Measurements from ENCODE around the gene THPO. TPM values are rescaled to one million over a fixed set of nuclear protein-coding genes. Genes with fewer than 3 reads are reported as not detected.

The THPO gene
- total and polyA plus RNA-seq, 9 of the 15 experiments (the other 6 are each of a cell fraction or from before 2014, with no cell fraction given) = 0.11 to 1.1 (median 0.35) TPM; not detected in 1

- H2AFZ ChIP-seq (ENCODE audit: low read depth, low read length) = no peak overlapping the region
- H3K4me3 ChIP-seq = no peak overlapping the region
- in situ Hi-C loops (cut with MboI) = loop anchor here (5.0 kb wide), 2 partner anchors 46 to 96 kb away; no protein-coding TSS in a partner anchor
- ATAC-seq (peak; percentile 96), FAIRE-seq (peak; percentile 98), DNase-seq (ENCODE audit: extremely low read depth in 1 of 4, low spot score in 3 of 4) (peak; percentile 73 to 89 (median 78))
- intact Hi-C loops (cut with micrococcal nuclease) = loop anchor here (1.0 to 10.0 kb wide), 5 partner anchors 45 to 403 kb away; no protein-coding TSS in a partner anchor
- no peak overlapping the region for H3K9ac ChIP-seq (ENCODE audit: insufficient read depth in 1 of 2, low read depth in 2 of 2, low read length in 2 of 2)
- POLR2A ChIA-PET = interaction anchor here (0.6 to 4.1 kb wide), 19 partner anchors 9 to 532 kb away, joined by 3 to 35 read pairs (median 3); no protein-coding TSS in a partner anchor
- no peaks in the 10 kb centered on the region for H3K4me1 ChIP-seq (replicated peaks in 1 of 2; ENCODE audit: control insufficient read depth in 2 of 2, insufficient read depth in 2 of 2, low read length in 2 of 2)
- no peaks in the 10 kb centered on the region for H3K9me1 ChIP-seq (ENCODE audit: control insufficient read depth, insufficient read depth, low read length)
- WGBS (ENCODE audit: insufficient coverage, low coverage, missing lambda C conversion rate) = 51% methylated on average over 5 of the region's 5 CpGs
- H3K4me2 ChIP-seq (ENCODE audit: insufficient read depth, low read length) = no peak overlapping the region
- BruUV-seq (replicated peaks) = no TSS peak
- H3K9me3 ChIP-seq (replicated peaks; ENCODE audit: control insufficient read depth, insufficient read depth, low read depth, low read length) = no peaks in the 10 kb centered on the region
- peaks cover 2 to 4% of the 10 kb centered on the region in 2 experiments; a peak in 3 of 5 replicates for H3K27me3 ChIP-seq (ENCODE audit: control insufficient read depth in 2 of 2, insufficient read depth in 2 of 2, low read length in 2 of 2)
- no peaks in the 10 kb centered on the region for H3K79me2 ChIP-seq (ENCODE audit: control insufficient read depth, insufficient read depth, low read length)
- H4K20me1 ChIP-seq (replicated peaks; ENCODE audit: control insufficient read depth, insufficient read depth, low read length) = 0 out of 2 replicates have a peak, but pooled peaks cover 7% of the 10 kb centered on the region
- H3K27ac ChIP-seq (ENCODE audit: extremely low read depth, low read depth, low read length) = no peak overlapping the region
- peaks cover 33% of the 10 kb centered on the region for H3K36me3 ChIP-seq (ENCODE audit: control insufficient read depth, insufficient read depth, low read length)
- CTCF ChIA-PET (ENCODE audit: low intra/inter-chr PET ratio) = interaction anchor here (0.6 to 2.2 kb wide), 6 partner anchors 97 to 177 kb away, joined by 3 to 26 read pairs (median 6); no protein-coding TSS in a partner anchor
- TF ChIP-seq E2F5 (CRISPR knock-in tag; IDR thresholded peaks at IDR 0.05) (0 out of 2 replicates have a peak, but pooled peaks have one; percentile 36), HNRNPUL1 (IDR thresholded peaks at IDR 0.05; ENCODE audit: low read length) (no peak), LCOR (CRISPR knock-in tag; IDR thresholded peaks at IDR 0.05) (no peak), IFI16 (CRISPR knock-in tag; IDR thresholded peaks at IDR 0.05) (no peak), ZNF134 (CRISPR knock-in tag; conservative IDR thresholded peaks at IDR 0.05) (no peak), SETDB1 (IDR thresholded peaks at IDR 0.05; ENCODE audit: low read length) (no peak), NFE2 (IDR thresholded peaks at IDR 0.05; ENCODE audit: low read depth) (peak; percentile 53; the same call in 1 of the 2 replicates), SRSF3 (IDR thresholded peaks at IDR 0.05; ENCODE audit: insufficient read depth, low read length) (no peak), ZC3H8 (IDR thresholded peaks at IDR 0.05) (no peak), ZNF408 (CRISPR knock-in tag; IDR thresholded peaks at IDR 0.05; ENCODE audit: low read depth) (no peak), MCM3 (IDR thresholded peaks at IDR 0.05) (no peak), PBX2 (CRISPR knock-in tag; IDR thresholded peaks at IDR 0.05; ENCODE audit: low read depth) (no peak), PBX2 (tag; conservative IDR thresholded peaks at IDR 0.05; ENCODE audit: low read depth) (no peak), PRMT5 (CRISPR knock-in tag; IDR thresholded peaks at IDR 0.05) (no peak), SNRNP70 (optimal IDR thresholded peaks at IDR 0.05; ENCODE audit: low read depth, low read length) (no peak)
- TF ChIP-seq, protein P1, sequence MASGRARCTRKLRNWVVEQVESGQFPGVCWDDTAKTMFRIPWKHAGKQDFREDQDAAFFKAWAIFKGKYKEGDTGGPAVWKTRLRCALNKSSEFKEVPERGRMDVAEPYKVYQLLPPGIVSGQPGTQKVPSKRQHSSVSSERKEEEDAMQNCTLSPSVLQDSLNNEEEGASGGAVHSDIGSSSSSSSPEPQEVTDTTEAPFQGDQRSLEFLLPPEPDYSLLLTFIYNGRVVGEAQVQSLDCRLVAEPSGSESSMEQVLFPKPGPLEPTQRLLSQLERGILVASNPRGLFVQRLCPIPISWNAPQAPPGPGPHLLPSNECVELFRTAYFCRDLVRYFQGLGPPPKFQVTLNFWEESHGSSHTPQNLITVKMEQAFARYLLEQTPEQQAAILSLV (tag; IDR thresholded peaks at IDR 0.05) = no peak
- TF ChIP-seq, protein P2, sequence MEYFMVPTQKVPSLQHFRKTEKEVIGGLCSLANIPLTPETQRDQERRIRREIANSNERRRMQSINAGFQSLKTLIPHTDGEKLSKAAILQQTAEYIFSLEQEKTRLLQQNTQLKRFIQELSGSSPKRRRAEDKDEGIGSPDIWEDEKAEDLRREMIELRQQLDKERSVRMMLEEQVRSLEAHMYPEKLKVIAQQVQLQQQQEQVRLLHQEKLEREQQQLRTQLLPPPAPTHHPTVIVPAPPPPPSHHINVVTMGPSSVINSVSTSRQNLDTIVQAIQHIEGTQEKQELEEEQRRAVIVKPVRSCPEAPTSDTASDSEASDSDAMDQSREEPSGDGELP (CRISPR knock-in tag; IDR thresholded peaks at IDR 0.05; ENCODE audit: borderline replicate concordance) = peak; percentile 92
Observed at GRCh38 chr3:184371570-184372018, 6.4 kb downstream of the THPO start.

All from K562 (cell line).